CD14-positive monocyte (primary cell): Measurements from ENCODE around the gene PDZK1. TPM values are rescaled to one million over a fixed set of nuclear protein-coding genes. Genes with fewer than 3 reads are reported as not detected.
"Not testable (repeated sequence)": the region's sequence is repeated elsewhere in the genome, so short reads cannot be mapped to it uniquely, and the experiment has no call there.

Source experiments
- DNase-seq, 3 donors: peaks; one replicate each; pipeline ENCODE4 v3.0.0-alpha.2; 2011 to 2022
- H2AFZ ChIP-seq: 2 replicates; pipeline ENCODE4 v1.6.0; 2012; ENCODE audit warnings: mild to moderate bottlenecking, low read depth, low read length, inconsistent platforms; ENCODE audit not compliant: insufficient read depth, poor library complexity, severe bottlenecking
- H3K27ac ChIP-seq, 2 donors: 1 replicate in 1 of 2; 2 replicates in 1 of 2; pipeline ENCODE4 v1.5.1; 2012 to 2013; ENCODE audit warnings: low read length in 2 of 2, control low read depth in 1 of 2, inconsistent platforms in 1 of 2, low read depth in 1 of 2, mild to moderate bottlenecking in 1 of 2
- H3K27me3 ChIP-seq, 2 donors: one replicate each; pipeline versions ENCODE4 v1.6.0 to v1.6.1; 2011 to 2013; ENCODE audit warnings: low read length in 2 of 2; ENCODE audit not compliant: control insufficient read depth in 2 of 2, insufficient read depth in 2 of 2
- H3K36me3 ChIP-seq, 2 donors: replicated peaks in 1 of 2; 1 replicate in 1 of 2; 2 replicates in 1 of 2; pipeline versions ENCODE4 v1.5.1 to v1.6.1; 2012 to 2013; ENCODE audit warnings: low read length in 2 of 2, control low read depth in 1 of 2, inconsistent platforms in 1 of 2, mild to moderate bottlenecking in 1 of 2; ENCODE audit not compliant: insufficient read depth in 2 of 2, control insufficient read depth in 1 of 2
- H3K4me1 ChIP-seq, 2 donors: 1 replicate in 1 of 2; 2 replicates in 1 of 2; pipeline versions ENCODE4 v1.5.1 to v1.6.1; 2012 to 2013; ENCODE audit warnings: low read length in 2 of 2, control low read depth in 1 of 2, inconsistent platforms in 1 of 2, mild to moderate bottlenecking in 1 of 2, moderate library complexity in 1 of 2; ENCODE audit not compliant: insufficient read depth in 2 of 2, control insufficient read depth in 1 of 2
- H3K4me2 ChIP-seq: replicated peaks from 2 replicates; pipeline ENCODE3; 2012; ENCODE audit warnings: low read length, moderate library complexity, mild to moderate bottlenecking; ENCODE audit not compliant: poor library complexity, severe bottlenecking; ENCODE audit errors: extremely low read depth
- H3K4me3 ChIP-seq, 3 experiments: fragments of 200-600 bp in 1 of 3; sonication (generic) in 1 of 3; replicated peaks in 1 of 3; 1 replicate in 2 of 3; 2 replicates in 1 of 3; pipeline ENCODE4 v1.5.1; 2011 to 2013; ENCODE audit warnings: low read length in 3 of 3, mild to moderate bottlenecking in 3 of 3, control low read depth in 2 of 3, low read depth in 2 of 3, inconsistent platforms in 1 of 3, moderate library complexity in 1 of 3
- H3K79me2 ChIP-seq: 2 replicates; pipeline ENCODE4 v1.6.0; 2012; ENCODE audit warnings: mild to moderate bottlenecking, control low read depth, inconsistent platforms, low read length, moderate library complexity; ENCODE audit not compliant: insufficient read depth
- H3K9ac ChIP-seq: 2 replicates; pipeline ENCODE4 v1.6.0; 2017; ENCODE audit warnings: low read length, mild to moderate bottlenecking; ENCODE audit not compliant: insufficient read depth, poor library complexity, severe bottlenecking
- H3K9me3 ChIP-seq, 2 donors: replicated peaks in 1 of 2; 1 replicate in 1 of 2; 2 replicates in 1 of 2; pipeline versions ENCODE4 v1.5.1 to v1.6.1; 2012 to 2013; ENCODE audit warnings: low read length in 2 of 2, control low read depth in 1 of 2; ENCODE audit not compliant: control insufficient read depth in 1 of 2, insufficient read depth in 1 of 2
- H4K20me1 ChIP-seq: 2 replicates; pipeline ENCODE4 v1.6.0; 2012; ENCODE audit warnings: mild to moderate bottlenecking, low read length, control low read depth, moderate library complexity; ENCODE audit not compliant: insufficient read depth
- H3K27ac Mint-ChIP-seq, 7 donors: one replicate each; pipeline ENCODE4 v1.8.0; 2020; ENCODE audit warnings: mild to moderate bottlenecking in 7 of 7, mixed read lengths in 7 of 7, moderate library complexity in 6 of 7, inconsistent platforms in 2 of 7
- H3K27me3 Mint-ChIP-seq, 3 donors: one replicate each; pipeline ENCODE4 v1.8.0; 2021 to 2022; ENCODE audit warnings: low read depth in 3 of 3, mild to moderate bottlenecking in 3 of 3, mixed read lengths in 3 of 3, moderate library complexity in 3 of 3, inconsistent platforms in 1 of 3
- H3K36me3 Mint-ChIP-seq, 2 donors: one replicate each; pipeline ENCODE4 v1.8.0; 2020; ENCODE audit warnings: mixed read lengths in 2 of 2, inconsistent platforms in 1 of 2, mild to moderate bottlenecking in 1 of 2
- H3K4me1 Mint-ChIP-seq: one replicate; pipeline ENCODE4 v1.8.0; 2020; ENCODE audit warnings: mild to moderate bottlenecking, mixed read lengths
- H3K4me3 Mint-ChIP-seq, 2 donors: one replicate each; pipeline ENCODE4 v1.8.0; 2020; ENCODE audit warnings: mild to moderate bottlenecking in 2 of 2, mixed read lengths in 2 of 2, moderate library complexity in 1 of 2
- H3K9me3 Mint-ChIP-seq, 7 donors: one replicate each; pipeline ENCODE4 v1.8.0; 2020 to 2022; ENCODE audit warnings: mixed read lengths in 7 of 7, mild to moderate bottlenecking in 6 of 7, moderate library complexity in 6 of 7, inconsistent platforms in 2 of 7
- WGBS: methylation state at CpG from one replicate; pipeline ENCODE4 v1.1.5; 2013; ENCODE audit warnings: missing lambda C conversion rate; ENCODE audit not compliant: insufficient coverage; 5-methylcytosine and 5-hydroxymethylcytosine counted together
- intact Hi-C, 2 donors: fragments of 100-400 bp; cut with micrococcal nuclease; formaldehyde crosslinking; loops; one replicate each; pipeline versions ENCODE4 v1.15.0 to v1.15.1; 2023
- polyA plus RNA-seq, 3 donors: library from polyadenylated mRNA; depleted of rRNA in 1 of 3; unstranded in 2 of 3; stranded (reverse) in 1 of 3; fragments of 300-500 nt in 2 of 3; fragments of >200 nt in 1 of 3; fragmentation: Illumina TruSeq in 2 of 3; gene quantifications; 1 replicate in 2 of 3; 2 replicates in 1 of 3; pipeline ENCODE4 v1.2.3, GENCODE V29; 2012 to 2021

Gene PDZK1
- polyA plus RNA-seq, 3 donors = 0.04 TPM; not detected in 2

GRCh38 chr1:145684858-145685257, 22.3 kb downstream of the PDZK1 start:
- H3K36me3 Mint-ChIP-seq, H3K4me3 Mint-ChIP-seq, H3K4me3 ChIP-seq, H2AFZ ChIP-seq, H3K36me3 ChIP-seq, H3K9me3 ChIP-seq, H3K27me3 ChIP-seq, H3K27ac Mint-ChIP-seq, H3K4me2 ChIP-seq, H3K4me1 Mint-ChIP-seq, H3K27ac ChIP-seq, H3K9me3 Mint-ChIP-seq, DNase-seq, H3K79me2 ChIP-seq, intact Hi-C loops, H3K27me3 Mint-ChIP-seq, H4K20me1 ChIP-seq, H3K4me1 ChIP-seq, H3K9ac ChIP-seq: not testable (repeated sequence)
- no CpG with 5 or more reads among the region's 3 CpGs for WGBS

GRCh38 chr1:145673217-145673616, 34.0 kb downstream of the PDZK1 start:
- H3K27ac Mint-ChIP-seq, H3K36me3 Mint-ChIP-seq, H3K9me3 Mint-ChIP-seq, H3K27ac ChIP-seq, DNase-seq, intact Hi-C loops, H3K4me2 ChIP-seq, H3K4me3 Mint-ChIP-seq, H3K79me2 ChIP-seq, H3K4me1 Mint-ChIP-seq, H2AFZ ChIP-seq, H3K9me3 ChIP-seq, H3K4me3 ChIP-seq, H3K27me3 Mint-ChIP-seq, H3K4me1 ChIP-seq, H3K36me3 ChIP-seq, H3K9ac ChIP-seq, H4K20me1 ChIP-seq, H3K27me3 ChIP-seq: not testable (repeated sequence)
- WGBS = no CpG with 5 or more reads among the region's 1 CpG

GRCh38 chr1:145670995-145671745, 36.0 kb downstream of the PDZK1 start:
- intact Hi-C loops, H3K27ac Mint-ChIP-seq, H3K36me3 ChIP-seq, H3K4me3 ChIP-seq, H3K79me2 ChIP-seq, H2AFZ ChIP-seq, H3K9me3 ChIP-seq, H3K9me3 Mint-ChIP-seq, H3K4me1 ChIP-seq, H4K20me1 ChIP-seq, H3K4me1 Mint-ChIP-seq, H3K9ac ChIP-seq, DNase-seq, H3K27ac ChIP-seq, H3K4me3 Mint-ChIP-seq, H3K27me3 Mint-ChIP-seq, H3K4me2 ChIP-seq, H3K27me3 ChIP-seq: not testable (repeated sequence)
- peaks cover 8 to 14% of the 10 kb centered on the region in 2 donors for H3K36me3 Mint-ChIP-seq
- WGBS = no CpG with 5 or more reads among the region's 3 CpGs

GRCh38 chr1:145665015-145665414, 42.2 kb downstream of the PDZK1 start:
- H2AFZ ChIP-seq, H4K20me1 ChIP-seq, H3K36me3 ChIP-seq, H3K27me3 Mint-ChIP-seq, H3K4me3 Mint-ChIP-seq, H3K27ac Mint-ChIP-seq, H3K79me2 ChIP-seq, H3K27ac ChIP-seq, H3K9me3 Mint-ChIP-seq, H3K9me3 ChIP-seq, H3K4me2 ChIP-seq, DNase-seq, H3K4me3 ChIP-seq, H3K4me1 ChIP-seq, H3K9ac ChIP-seq, H3K4me1 Mint-ChIP-seq, H3K27me3 ChIP-seq, H3K36me3 Mint-ChIP-seq, intact Hi-C loops: not testable (repeated sequence)
- WGBS = no CpG with 5 or more reads among the region's 4 CpGs
